ENCODE measurements around the gene RPS6KA2. TPM values are rescaled to one million over a fixed set of nuclear protein-coding genes. Genes with fewer than 3 reads are reported as not detected.

RPS6KA2 gene
- total RNA-seq, 1 experiment from 2014 or later, result 4.1 TPM

- intact Hi-C loops (cut with micrococcal nuclease; ENCODE audit: unreplicated experiment), result loop anchor here (5.0 kb wide), 2 partner anchors 39 to 104 kb away; partner anchors contain the start of gene SFT2D1
- Histone ChIP-seq H3K27ac (ENCODE audit: low read length) (0 out of 2 replicates have a peak overlapping the region, but pooled peaks have one; percentile 13), H3K4me1 (ENCODE audit: control insufficient read depth, insufficient read depth, low read length) (no peaks in the 10 kb centered on the region), H3K9me3 (ENCODE audit: control insufficient read depth, insufficient read depth, low read depth, low read length) (no peaks in the 10 kb centered on the region), H3K36me3 (ENCODE audit: control insufficient read depth, insufficient read depth, low read length) (no peaks in the 10 kb centered on the region), H3K4me3 (ENCODE audit: low read depth in 2 of 2, low read length in 2 of 2) (peak overlapping the region; percentile 65 to 93), H3K27me3 (ENCODE audit: control insufficient read depth, insufficient read depth, low read length) (no peaks in the 10 kb centered on the region; the same call in 1 of the 2 replicates)
- no peak for DNase-seq (ENCODE audit: low read depth, low spot score)
- no peak for ATAC-seq
- CTCF ChIA-PET, result interaction anchor here (0.9 to 1.1 kb wide), 2 partner anchors 38 to 101 kb away, joined by 3 read pairs; no protein-coding TSS in a partner anchor
- BruUV-seq (replicated peaks), result no TSS peak
- POLR2A ChIA-PET, result no interaction called here
- TF ChIP-seq CTCF (IDR thresholded peaks at IDR 0.05), result no peak
- TF ChIP-seq REST (IDR thresholded peaks at IDR 0.05; ENCODE audit: insufficient read depth in 1 of 2, low read depth in 2 of 2, low read length in 1 of 2), result no peak
- no peak for TF ChIP-seq POLR2AphosphoS5 (IDR thresholded peaks at IDR 0.05; ENCODE audit: low read depth, low read length)
- TF ChIP-seq TCF7L2 (IDR thresholded peaks at IDR 0.05; ENCODE audit: low read depth, low read length), result no peak
- TF ChIP-seq SIN3A (IDR thresholded peaks at IDR 0.05; ENCODE audit: borderline replicate concordance, insufficient read depth, low read depth, low read length), result no peak
- in situ Hi-C loops (cut with HindIII; ENCODE audit: low pct_unique_long_range_greater_than_20kb, low sequenced_read_pairs), result no loop called here
These were observed 245.7 kb downstream of the RPS6KA2 start for GRCh38 chr6:166381381-166381732.

- H3K4me1 ChIP-seq (ENCODE audit: control insufficient read depth, insufficient read depth, low read length), result no peaks in the 10 kb centered on the region
- TF ChIP-seq POLR2AphosphoS5 (IDR thresholded peaks at IDR 0.05; ENCODE audit: low read depth, low read length) (no peak), TCF7L2 (IDR thresholded peaks at IDR 0.05; ENCODE audit: low read depth, low read length) (no peak), SIN3A (IDR thresholded peaks at IDR 0.05; ENCODE audit: borderline replicate concordance, insufficient read depth, low read depth, low read length) (no peak), CTCF (IDR thresholded peaks at IDR 0.05) (no peak), REST (IDR thresholded peaks at IDR 0.05; ENCODE audit: insufficient read depth in 1 of 2, low read depth in 2 of 2, low read length in 1 of 2) (no peak)
- no peaks in the 10 kb centered on the region for H3K36me3 ChIP-seq (ENCODE audit: control insufficient read depth, insufficient read depth, low read length)
- H3K27me3 ChIP-seq (ENCODE audit: control insufficient read depth, insufficient read depth, low read length), result no peaks in the 10 kb centered on the region; the same call in 1 of the 2 replicates
- ATAC-seq (no peak), DNase-seq (ENCODE audit: low read depth, low spot score) (no peak)
- CTCF ChIA-PET, result no interaction called here
- no peak overlapping the region for H3K4me3 ChIP-seq (ENCODE audit: low read depth in 2 of 2, low read length in 2 of 2)
- POLR2A ChIA-PET, result no interaction called here
- TSS peak; percentile 53 for BruUV-seq (replicated peaks)
- intact Hi-C loops (cut with micrococcal nuclease; ENCODE audit: unreplicated experiment) (loop anchor here (5.0 kb wide), 2 partner anchors 37 to 102 kb away; partner anchors contain the start of gene SFT2D1), in situ Hi-C loops (cut with HindIII; ENCODE audit: low pct_unique_long_range_greater_than_20kb, low sequenced_read_pairs) (no loop called here)
- no peaks in the 10 kb centered on the region for H3K9me3 ChIP-seq (ENCODE audit: control insufficient read depth, insufficient read depth, low read depth, low read length)
- H3K27ac ChIP-seq (ENCODE audit: low read length), result no peak overlapping the region
These were observed 247.3 kb downstream of the RPS6KA2 start for GRCh38 chr6:166379800-166380199.

All from Panc1 (cell line).